ENCODE results near the gene NAV2. TPM values are rescaled to one million over a fixed set of nuclear protein-coding genes. Genes with fewer than 3 reads are reported as not detected.

NAV2 gene
- total RNA-seq, 1 donor from 2014 or later, result 10.3 TPM

DNA sequence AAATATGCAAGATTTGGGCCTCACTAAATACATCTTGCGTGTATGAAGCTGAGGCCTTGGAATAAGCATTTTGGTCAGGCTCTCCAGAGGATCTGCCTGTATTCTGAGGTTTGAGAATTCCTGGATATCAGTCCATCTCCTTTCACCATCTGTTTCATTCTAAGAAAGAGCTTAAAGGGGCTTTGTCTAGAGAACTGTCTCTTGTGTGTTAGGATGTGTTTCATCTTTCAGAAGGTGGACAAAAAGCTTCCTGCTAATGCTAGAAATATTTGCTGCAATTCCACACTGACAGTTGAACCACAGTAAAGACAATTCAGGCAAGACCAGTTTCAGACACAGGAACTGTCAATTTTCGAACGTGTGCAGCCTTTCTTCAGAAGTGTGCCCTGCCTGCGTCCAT, 262.2 kb downstream of the NAV2 start:
- Mint-ChIP-seq H3K4me3 (no peak overlapping the region), H3K27me3 (peaks cover 47% of the 10 kb centered on the region), H3K9me3 (no peaks in the 10 kb centered on the region), H3K4me1 (peaks cover 23% of the 10 kb centered on the region), H3K27ac (no peak overlapping the region), H3K36me3 (ENCODE audit: low read depth) (no peaks in the 10 kb centered on the region)
- TF ChIP-seq, protein P1, sequence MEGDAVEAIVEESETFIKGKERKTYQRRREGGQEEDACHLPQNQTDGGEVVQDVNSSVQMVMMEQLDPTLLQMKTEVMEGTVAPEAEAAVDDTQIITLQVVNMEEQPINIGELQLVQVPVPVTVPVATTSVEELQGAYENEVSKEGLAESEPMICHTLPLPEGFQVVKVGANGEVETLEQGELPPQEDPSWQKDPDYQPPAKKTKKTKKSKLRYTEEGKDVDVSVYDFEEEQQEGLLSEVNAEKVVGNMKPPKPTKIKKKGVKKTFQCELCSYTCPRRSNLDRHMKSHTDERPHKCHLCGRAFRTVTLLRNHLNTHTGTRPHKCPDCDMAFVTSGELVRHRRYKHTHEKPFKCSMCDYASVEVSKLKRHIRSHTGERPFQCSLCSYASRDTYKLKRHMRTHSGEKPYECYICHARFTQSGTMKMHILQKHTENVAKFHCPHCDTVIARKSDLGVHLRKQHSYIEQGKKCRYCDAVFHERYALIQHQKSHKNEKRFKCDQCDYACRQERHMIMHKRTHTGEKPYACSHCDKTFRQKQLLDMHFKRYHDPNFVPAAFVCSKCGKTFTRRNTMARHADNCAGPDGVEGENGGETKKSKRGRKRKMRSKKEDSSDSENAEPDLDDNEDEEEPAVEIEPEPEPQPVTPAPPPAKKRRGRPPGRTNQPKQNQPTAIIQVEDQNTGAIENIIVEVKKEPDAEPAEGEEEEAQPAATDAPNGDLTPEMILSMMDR (IDR thresholded peaks at IDR 0.05), result no peak
- DNase-seq (no peak), ATAC-seq (ENCODE audit: low read depth) (no peak)
- POLR2A ChIA-PET, result no interaction called here
- intact Hi-C loops (cut with micrococcal nuclease), result no loop called here
- CTCF ChIA-PET, result no interaction called here

DNA sequence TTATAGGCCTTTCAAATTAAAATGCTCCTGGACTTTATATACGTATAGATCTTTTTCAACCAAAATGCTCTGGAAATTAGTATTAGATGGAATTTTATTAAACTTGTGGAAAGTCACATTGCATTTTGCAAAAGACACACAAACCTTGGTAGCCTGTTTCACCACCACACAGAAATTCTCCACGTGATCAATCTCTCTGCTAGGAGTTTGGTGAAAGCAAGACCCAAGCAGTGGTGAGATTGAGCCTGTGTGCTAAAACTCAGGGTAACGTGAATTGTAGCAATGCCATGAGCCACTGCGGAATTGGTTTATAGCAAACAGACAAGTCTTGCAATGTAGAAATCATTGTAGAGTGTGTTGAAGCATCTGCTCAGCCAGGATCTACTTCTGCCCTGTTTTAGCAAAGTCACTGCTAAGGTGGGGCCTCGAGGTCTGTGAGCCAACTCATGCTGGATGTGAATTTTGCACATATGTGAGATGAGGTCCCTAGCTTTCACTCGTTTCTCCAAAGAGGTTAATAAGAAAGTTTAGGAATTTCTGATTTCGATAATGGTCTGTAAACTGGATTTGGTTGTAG, 262.9 kb downstream of the NAV2 start:
- ChIA-PET CTCF (interaction anchor here (1.1 kb wide), 1 partner anchor 12 kb away, joined by 3 read pairs; no protein-coding TSS in a partner anchor), POLR2A (no interaction called here)
- Mint-ChIP-seq H3K9me3 (no peaks in the 10 kb centered on the region), H3K4me3 (no peak overlapping the region), H3K27ac (no peak overlapping the region), H3K27me3 (peaks cover 47% of the 10 kb centered on the region), H3K4me1 (peaks cover 21% of the 10 kb centered on the region), H3K36me3 (ENCODE audit: low read depth) (no peaks in the 10 kb centered on the region)
- TF ChIP-seq, protein P1 (IDR thresholded peaks at IDR 0.05), result no peak
- ATAC-seq (ENCODE audit: low read depth), result no peak
- DNase-seq, result no peak
- intact Hi-C loops (cut with micrococcal nuclease), result no loop called here

DNA sequence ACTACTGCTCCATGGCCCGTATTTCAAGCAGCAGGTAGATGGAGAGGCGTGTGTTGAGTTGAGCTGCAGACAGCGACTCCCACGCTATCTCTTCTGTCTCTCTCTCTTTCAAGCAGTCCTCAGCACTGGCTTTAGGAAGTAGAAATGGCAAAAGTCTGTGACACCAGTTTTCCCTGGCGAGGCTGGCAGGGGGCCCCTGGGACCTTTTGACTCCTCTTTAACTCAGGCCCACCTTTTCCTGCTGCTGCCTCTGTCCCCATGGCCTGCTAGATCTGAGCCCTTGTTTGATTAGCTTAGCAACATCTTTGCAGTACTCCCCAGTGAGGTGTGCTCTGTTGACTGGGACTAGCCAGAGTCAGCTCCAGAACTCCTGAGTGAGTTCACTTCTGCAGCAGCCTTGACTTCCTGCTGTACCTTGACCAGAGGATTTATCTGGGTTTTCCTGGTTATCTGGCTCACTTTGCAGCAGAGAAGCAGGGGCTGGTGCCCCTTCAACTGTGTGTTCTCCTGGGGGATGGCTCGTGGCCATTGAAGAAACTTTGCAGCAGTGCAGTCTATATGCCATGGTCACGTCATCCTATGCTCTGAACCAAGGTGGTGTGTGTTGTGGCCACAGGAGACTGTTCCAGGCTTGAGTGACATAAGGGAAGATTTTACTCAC, 263.8 kb downstream of the NAV2 start:
- no peak for ATAC-seq (ENCODE audit: low read depth)
- ChIA-PET CTCF (interaction anchor here (1.1 kb wide), 1 partner anchor 12 kb away, joined by 3 read pairs; no protein-coding TSS in a partner anchor), POLR2A (no interaction called here)
- intact Hi-C loops (cut with micrococcal nuclease), result no loop called here
- H3K27ac Mint-ChIP-seq, result no peak overlapping the region
- H3K36me3 Mint-ChIP-seq (ENCODE audit: low read depth), result no peaks in the 10 kb centered on the region
- DNase-seq, result no peak
- H3K9me3 Mint-ChIP-seq, result no peaks in the 10 kb centered on the region
- peaks cover 45% of the 10 kb centered on the region for H3K27me3 Mint-ChIP-seq
- H3K4me1 Mint-ChIP-seq, result peaks cover 21% of the 10 kb centered on the region
- no peak overlapping the region for H3K4me3 Mint-ChIP-seq
- TF ChIP-seq, protein P1 (IDR thresholded peaks at IDR 0.05), result no peak

DNA sequence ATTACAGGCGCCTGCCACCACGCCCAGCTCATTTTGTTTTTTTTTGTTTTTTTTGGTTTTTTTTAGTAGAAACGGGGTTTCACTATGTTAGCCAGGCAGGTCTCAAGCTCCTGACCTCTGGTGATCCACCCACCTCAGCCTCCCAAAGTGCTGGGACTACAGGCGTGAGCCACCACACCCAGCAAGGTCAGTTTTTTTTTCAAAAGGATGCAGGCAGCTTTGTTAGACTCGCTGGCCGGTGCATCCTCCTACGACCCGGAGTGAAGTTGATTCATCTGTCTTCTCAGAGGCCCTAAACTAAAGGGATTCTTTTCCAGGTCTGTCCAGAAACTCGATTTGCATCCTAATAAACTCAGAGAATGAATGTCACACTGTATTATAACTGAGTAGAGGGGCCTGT, 265.3 kb downstream of the NAV2 start:
- peaks cover 40% of the 10 kb centered on the region for H3K27me3 Mint-ChIP-seq
- ATAC-seq (ENCODE audit: low read depth) (no peak), DNase-seq (no peak)
- ChIA-PET CTCF (no interaction called here), POLR2A (no interaction called here)
- H3K4me3 Mint-ChIP-seq, result no peak overlapping the region
- TF ChIP-seq, protein P1 (IDR thresholded peaks at IDR 0.05), result no peak
- intact Hi-C loops (cut with micrococcal nuclease), result loop anchor here (1.0 kb wide), 1 partner anchor 102 kb away; no protein-coding TSS in a partner anchor
- peaks cover 21% of the 10 kb centered on the region for H3K4me1 Mint-ChIP-seq
- no peaks in the 10 kb centered on the region for H3K9me3 Mint-ChIP-seq
- H3K36me3 Mint-ChIP-seq (ENCODE audit: low read depth), result no peaks in the 10 kb centered on the region
- H3K27ac Mint-ChIP-seq, result no peak overlapping the region

DNA sequence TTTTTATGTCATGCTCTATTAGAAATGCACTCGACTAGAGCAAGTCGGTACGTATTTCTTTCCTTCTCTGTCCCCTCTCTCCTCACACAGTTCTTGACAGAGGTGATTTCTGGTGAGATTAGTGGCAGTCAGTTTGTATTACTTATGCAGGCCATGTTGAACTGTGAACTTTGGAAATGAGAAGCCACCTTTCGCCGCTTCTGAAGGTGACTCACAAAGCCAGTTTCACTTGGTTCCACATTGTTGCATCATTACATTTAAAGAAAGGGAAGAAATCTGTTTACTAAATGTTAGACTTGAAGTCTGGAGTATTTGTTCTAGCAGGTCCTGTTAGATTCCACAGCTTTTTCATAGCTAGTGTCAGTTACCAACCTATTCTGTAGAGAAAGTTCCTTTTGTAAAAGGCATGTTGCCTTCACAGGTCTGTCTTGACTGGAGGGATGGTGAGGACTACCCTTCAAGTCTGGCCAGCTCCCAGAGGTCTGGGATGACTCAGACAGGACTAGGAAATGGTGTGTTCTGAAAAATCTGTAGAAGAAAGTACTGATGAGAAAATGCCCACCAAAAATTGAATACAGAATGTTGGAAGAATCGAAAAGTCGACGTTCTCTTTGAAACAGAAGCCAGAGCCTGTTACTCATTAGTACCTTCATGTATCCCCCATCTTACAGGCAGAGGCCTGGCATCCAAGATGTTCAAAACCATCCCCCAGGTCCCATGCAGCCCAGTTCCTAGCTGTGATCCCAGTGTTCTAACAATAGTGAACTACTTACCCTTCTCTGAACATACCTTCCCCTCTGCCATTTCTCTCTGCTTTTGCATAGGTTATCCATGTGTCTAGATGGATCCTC, 266.3 kb downstream of the NAV2 start:
- ATAC-seq (ENCODE audit: low read depth), result peak; percentile 35

More for the DNA sequence above, 266.3 kb downstream of the NAV2 start:
- TF ChIP-seq, protein P1 (IDR thresholded peaks at IDR 0.05), result no peak
- CTCF ChIA-PET, result no interaction called here
- intact Hi-C loops (cut with micrococcal nuclease), result loop anchor here (1.0 kb wide), 1 partner anchor 101 kb away; no protein-coding TSS in a partner anchor
- H3K9me3 Mint-ChIP-seq, result no peaks in the 10 kb centered on the region
- peaks cover 22% of the 10 kb centered on the region for H3K4me1 Mint-ChIP-seq
- peak overlapping the region; percentile 77 for H3K27ac Mint-ChIP-seq
- peak overlapping the region; percentile 50 for H3K4me3 Mint-ChIP-seq
- H3K36me3 Mint-ChIP-seq (ENCODE audit: low read depth), result no peaks in the 10 kb centered on the region
- peaks cover 45% of the 10 kb centered on the region for H3K27me3 Mint-ChIP-seq
- POLR2A ChIA-PET, result no interaction called here
- no peak for DNase-seq

All from activated B cell treated with CpG ODN at 0.5 μM for 24 hours (primary cell).